SK-N-SH (cell line): ENCODE data around the gene BUB1.

Source experiments
- CTCF ChIP-seq: fragments of 200-600 bp; sonication (generic); IDR thresholded peaks from 2 replicates; pipeline ENCODE4 v1.6.1; 2017; ENCODE audit warnings: antibody characterized with exemption, mild to moderate bottlenecking, moderate library complexity
- EP300 ChIP-seq, 2 experiments: IDR thresholded peaks; 2 replicates each; pipeline versions ENCODE4 v1.4.0 to v1.6.1; 2012; ENCODE audit warnings: borderline replicate concordance in 1 of 2, low read depth in 1 of 2, low read length in 1 of 2
- FOXM1 ChIP-seq: IDR thresholded peaks from 2 replicates; pipeline ENCODE4 v1.4.0; 2012; ENCODE audit warnings: low read depth, mild to moderate bottlenecking
- GABPA ChIP-seq: IDR thresholded peaks from 2 replicates; pipeline ENCODE4 v1.4.0; 2012; ENCODE audit warnings: low read depth, mild to moderate bottlenecking
- JUND ChIP-seq: IDR thresholded peaks from 2 replicates; pipeline ENCODE4 v1.4.0; 2012
- REST ChIP-seq: IDR thresholded peaks from 2 replicates; pipeline ENCODE4 v1.6.1; 2012; ENCODE audit warnings: mild to moderate bottlenecking, low read depth, low read length, moderate library complexity
- TEAD4 ChIP-seq: IDR thresholded peaks from 2 replicates; pipeline ENCODE4 v1.4.0; 2012; ENCODE audit warnings: mild to moderate bottlenecking, borderline replicate concordance; ENCODE audit not compliant: insufficient read depth
- USF1 ChIP-seq: IDR thresholded peaks from 2 replicates; pipeline ENCODE4 v1.4.0; 2012; ENCODE audit warnings: low read depth, borderline replicate concordance
- YY1 ChIP-seq: IDR thresholded peaks from 2 replicates; pipeline ENCODE4 v1.4.0; 2012; ENCODE audit warnings: low read depth, mild to moderate bottlenecking
- ZBTB33 ChIP-seq: IDR thresholded peaks from 2 replicates; pipeline ENCODE4 v1.4.0; 2012; ENCODE audit warnings: low read depth, borderline replicate concordance

GRCh38 chr2:110726285-110726684 lies 48.4 kb upstream of the BUB1 start:
- TF ChIP-seq REST (no peak), YY1 (no peak), CTCF (no peak), EP300 (IDR thresholded peaks at IDR 0.05; ENCODE audit: borderline replicate concordance in 1 of 2, low read depth in 1 of 2, low read length in 1 of 2) (no peak), ZBTB33 (no peak), GABPA (no peak), FOXM1 (no peak), JUND (no peak), USF1 (no peak), TEAD4 (no peak)
